Stimulated activated CD8-positive, alpha-beta memory T cell treated with anti-CD3 and anti-CD28 coated beads, Interleukin-4, amount 100 ng/mL, for 1 hour (primary cell): ENCODE data around the gene POU6F2.
"Not testable (repeated sequence)": the region's sequence is repeated elsewhere in the genome, so short reads cannot be mapped to it uniquely, and the experiment has no call there.

Experiments used
- DNase-seq, 2 donors: peaks; one replicate each; pipeline ENCODE4 v3.0.0-alpha.2; 2020; ENCODE audit warnings: low read depth in 2 of 2, low spot score in 1 of 2

Gene POU6F2

GRCh38 chr7:39186131-39186530 lies 208.4 kb downstream of the POU6F2 start:
- DNase-seq = no peak

- DNase-seq = no peak
These were observed 209.0 kb downstream of the POU6F2 start for GRCh38 chr7:39186671-39187070.

- no peak for DNase-seq
These were observed 209.4 kb downstream of the POU6F2 start for GRCh38 chr7:39187130-39187529.

- DNase-seq = no peak
These were observed 214.8 kb downstream of the POU6F2 start for GRCh38 chr7:39192476-39192875.

GRCh38 chr7:39194388-39194787 lies 216.7 kb downstream of the POU6F2 start:
- not testable (repeated sequence) for DNase-seq

- DNase-seq = no peak
These were observed 218.3 kb downstream of the POU6F2 start for GRCh38 chr7:39195967-39196366.

GRCh38 chr7:39197831-39198230 lies 220.1 kb downstream of the POU6F2 start:
- no peak for DNase-seq

- no peak for DNase-seq
These were observed 220.8 kb downstream of the POU6F2 start for GRCh38 chr7:39198556-39198955.

- DNase-seq = no peak
These were observed 221.3 kb downstream of the POU6F2 start for GRCh38 chr7:39199006-39199405.

GRCh38 chr7:39199951-39200350 lies 222.2 kb downstream of the POU6F2 start:
- DNase-seq = no peak

- DNase-seq = no peak
These were observed 224.3 kb downstream of the POU6F2 start for GRCh38 chr7:39202041-39202440.

- DNase-seq = no peak
These were observed 232.7 kb downstream of the POU6F2 start for GRCh38 chr7:39210362-39210761.

GRCh38 chr7:39211581-39211980 lies 233.9 kb downstream of the POU6F2 start:
- no peak for DNase-seq

GRCh38 chr7:39212876-39213275 lies 235.2 kb downstream of the POU6F2 start:
- DNase-seq = no peak

- DNase-seq = no peak
These were observed 240.1 kb downstream of the POU6F2 start for GRCh38 chr7:39217783-39218182.

GRCh38 chr7:39219869-39220268 lies 242.2 kb downstream of the POU6F2 start:
- DNase-seq = no peak

- DNase-seq = no peak
These were observed 244.2 kb downstream of the POU6F2 start for GRCh38 chr7:39221901-39222300.

- no peak for DNase-seq
These were observed 251.2 kb downstream of the POU6F2 start for GRCh38 chr7:39228946-39229345.

GRCh38 chr7:39233851-39234529 lies 256.3 kb downstream of the POU6F2 start:
- no peak for DNase-seq

GRCh38 chr7:39238234-39238869 lies 260.6 kb downstream of the POU6F2 start:
- DNase-seq = no peak

- no peak for DNase-seq
These were observed 263.2 kb downstream of the POU6F2 start for GRCh38 chr7:39240864-39241263.

- no peak for DNase-seq
These were observed 269.9 kb downstream of the POU6F2 start for GRCh38 chr7:39247576-39247975.
